GM12891 (cell line): Measurements from ENCODE around the gene MYADM. TPM values are rescaled to one million over a fixed set of nuclear protein-coding genes. Genes with fewer than 3 reads are reported as not detected.
"Not testable (repeated sequence)": the region's sequence is repeated elsewhere in the genome, so short reads cannot be mapped to it uniquely, and the experiment has no call there.

ENCODE experiments used
- DNase-seq: peaks from one replicate; pipeline ENCODE4 v3.0.0; 2011; ENCODE audit warnings: low spot score; ENCODE audit not compliant: insufficient read length
- FAIRE-seq: peaks from 2 replicates; lab custom pipeline; 2011; peaks lifted over from hg19 to GRCh38; lab: Jason Lieb, UNC
- PAX5 ChIP-seq: IDR thresholded peaks from 2 replicates; pipeline ENCODE4 v1.6.1; 2011; ENCODE audit warnings: low read length, moderate library complexity, mild to moderate bottlenecking; ENCODE audit not compliant: insufficient read depth, severe bottlenecking
- POLR2A ChIP-seq: IDR thresholded peaks from 2 replicates; pipeline ENCODE4 v1.6.1; 2011; ENCODE audit warnings: low read depth, low read length, control low read depth
- POLR2AphosphoS5 ChIP-seq: IDR thresholded peaks from 2 replicates; pipeline ENCODE4 v1.6.1; 2011; ENCODE audit warnings: low read depth, low read length, control low read depth
- POU2F2 ChIP-seq: IDR thresholded peaks from 2 replicates; pipeline ENCODE4 v1.6.1; 2011; ENCODE audit warnings: low read depth, mild to moderate bottlenecking, control low read depth, low read length, moderate library complexity
- SPI1 ChIP-seq: IDR thresholded peaks from 2 replicates; pipeline ENCODE4 v1.6.1; 2011; ENCODE audit warnings: low read depth, low read length, control low read depth
- TAF1 ChIP-seq: IDR thresholded peaks from 2 replicates; pipeline ENCODE4 v1.6.1; 2011; ENCODE audit warnings: low read depth, low read length, control low read depth
- polyA plus RNA-seq: library from polyadenylated mRNA; unstranded; fragments of >200 nt; gene quantifications from one replicate; pipeline ENCODE4 v1.2.1, GENCODE V29; 2012; ENCODE audit warnings: low read depth, missing spikeins, inconsistent platforms; ENCODE audit not compliant: missing spikeins

The MYADM gene
- polyA plus RNA-seq, result 0.08 TPM

- no peak for TF ChIP-seq POLR2A
- TF ChIP-seq POU2F2, result no peak
- no peak for TF ChIP-seq SPI1
- TF ChIP-seq PAX5, result no peak
- no peak for TF ChIP-seq POLR2AphosphoS5
- no peak for TF ChIP-seq TAF1
- FAIRE-seq, result no peak
- DNase-seq, result peak; percentile 17
These were observed at the start of gene MYADM for GRCh38 chr19:53867225-53868090. Gene MYADM (plus strand): TSS chr19:53867883. CDS start chr19:53873530, 5,647 bp downstream.

GRCh38 chr19:53818756-53819155, 48.9 kb upstream of the MYADM start:
- FAIRE-seq (no peak), DNase-seq (no peak)

GRCh38 chr19:53819861-53820260, 47.8 kb upstream of the MYADM start:
- TF ChIP-seq POLR2AphosphoS5 (no peak), PAX5 (no peak), TAF1 (no peak), POLR2A (no peak), SPI1 (no peak), POU2F2 (no peak)
- no peak for DNase-seq
- no peak for FAIRE-seq

More at GRCh38 chr19:53818756-53819155, 48.9 kb upstream of the MYADM start:
- TF ChIP-seq POLR2AphosphoS5, result no peak
- TF ChIP-seq POLR2A, result no peak
- TF ChIP-seq TAF1, result no peak
- no peak for TF ChIP-seq SPI1
- TF ChIP-seq POU2F2, result no peak
- TF ChIP-seq PAX5, result no peak

- FAIRE-seq, result no peak
- no peak for DNase-seq
- no peak for TF ChIP-seq POLR2A
- no peak for TF ChIP-seq SPI1
- no peak for TF ChIP-seq POU2F2
- TF ChIP-seq PAX5, result no peak
- no peak for TF ChIP-seq TAF1
- no peak for TF ChIP-seq POLR2AphosphoS5
These were observed 44.1 kb upstream of the MYADM start for GRCh38 chr19:53823380-53824120.

GRCh38 chr19:53824134-53824611, 43.5 kb upstream of the MYADM start, which contains the start of gene NLRP12:
Gene NLRP12 (minus strand): TSS chr19:53824314. CDS start chr19:53824174, 140 bp downstream.
- no peak for FAIRE-seq
- no peak for DNase-seq
- TF ChIP-seq TAF1 (no peak), POLR2A (no peak), PAX5 (no peak)

- FAIRE-seq, result no peak
- no peak for TF ChIP-seq POLR2A
- no peak for TF ChIP-seq PAX5
- no peak for TF ChIP-seq POLR2AphosphoS5
- TF ChIP-seq POU2F2, result no peak
- no peak for TF ChIP-seq TAF1
- TF ChIP-seq SPI1, result no peak
- DNase-seq, result no peak
These were observed 40.8 kb upstream of the MYADM start for GRCh38 chr19:53826876-53827275.

GRCh38 chr19:53828531-53828930, 39.2 kb upstream of the MYADM start:
- no peak for FAIRE-seq
- DNase-seq, result no peak
- TF ChIP-seq TAF1 (no peak), SPI1 (no peak), POU2F2 (no peak), PAX5 (no peak), POLR2AphosphoS5 (no peak), POLR2A (no peak)

GRCh38 chr19:53832861-53833260, 34.8 kb upstream of the MYADM start:
- DNase-seq, FAIRE-seq: not testable (repeated sequence)

- not testable (repeated sequence) for FAIRE-seq, DNase-seq
These were observed 29.2 kb upstream of the MYADM start for GRCh38 chr19:53838446-53838845.

- FAIRE-seq, DNase-seq: not testable (repeated sequence)
These were observed 27.4 kb upstream of the MYADM start for GRCh38 chr19:53840241-53840640.

GRCh38 chr19:53840914-53841313, 26.8 kb upstream of the MYADM start:
- not testable (repeated sequence) for FAIRE-seq, DNase-seq
